ENCODE measurements around the gene NCR2.

The NCR2 gene

GRCh38 chr6:41347378-41348050 is 12.1 kb downstream of the NCR2 start:
- no peak overlapping the region for H3K9ac ChIP-seq (ENCODE audit: low read length)
- H3K27ac ChIP-seq (ENCODE audit: low read length) = no peak overlapping the region
- no peaks in the 10 kb centered on the region for H3K4me1 ChIP-seq (ENCODE audit: control insufficient read depth, low read depth, low read length)
- H3K27me3 ChIP-seq (ENCODE audit: control insufficient read depth, insufficient read depth, low read length) = peaks cover 4% of the 10 kb centered on the region
- no peaks in the 10 kb centered on the region for H3K9me3 ChIP-seq (ENCODE audit: control insufficient read depth, low read depth, low read length)
- H3K4me3 ChIP-seq (ENCODE audit: low read length) = no peak overlapping the region
- no peaks in the 10 kb centered on the region for H3K36me3 ChIP-seq (ENCODE audit: control insufficient read depth, low read depth, low read length)

GRCh38 chr6:41348934-41349333 is 13.5 kb downstream of the NCR2 start:
- Histone ChIP-seq H3K9ac (ENCODE audit: low read length) (no peak overlapping the region), H3K4me3 (ENCODE audit: low read length) (no peak overlapping the region), H3K27ac (ENCODE audit: low read length) (no peak overlapping the region), H3K4me1 (ENCODE audit: control insufficient read depth, low read depth, low read length) (no peaks in the 10 kb centered on the region), H3K36me3 (ENCODE audit: control insufficient read depth, low read depth, low read length) (no peaks in the 10 kb centered on the region), H3K27me3 (ENCODE audit: control insufficient read depth, insufficient read depth, low read length) (peaks cover 4% of the 10 kb centered on the region), H3K9me3 (ENCODE audit: control insufficient read depth, low read depth, low read length) (no peaks in the 10 kb centered on the region)

- H3K36me3 ChIP-seq (ENCODE audit: control insufficient read depth, low read depth, low read length) = no peaks in the 10 kb centered on the region
- peaks cover 16% of the 10 kb centered on the region for H3K27me3 ChIP-seq (ENCODE audit: control insufficient read depth, insufficient read depth, low read length)
- H3K27ac ChIP-seq (ENCODE audit: low read length) = no peak overlapping the region
- H3K4me1 ChIP-seq (ENCODE audit: control insufficient read depth, low read depth, low read length) = no peaks in the 10 kb centered on the region
- no peak overlapping the region for H3K4me3 ChIP-seq (ENCODE audit: low read length)
- no peaks in the 10 kb centered on the region for H3K9me3 ChIP-seq (ENCODE audit: control insufficient read depth, low read depth, low read length)
- H3K9ac ChIP-seq (ENCODE audit: low read length) = no peak overlapping the region
These were observed 17.0 kb downstream of the NCR2 start for GRCh38 chr6:41352396-41352795.

- peaks cover 16% of the 10 kb centered on the region for H3K27me3 ChIP-seq (ENCODE audit: control insufficient read depth, insufficient read depth, low read length)
- no peaks in the 10 kb centered on the region for H3K4me1 ChIP-seq (ENCODE audit: control insufficient read depth, low read depth, low read length)
- no peak overlapping the region for H3K4me3 ChIP-seq (ENCODE audit: low read length)
- no peaks in the 10 kb centered on the region for H3K9me3 ChIP-seq (ENCODE audit: control insufficient read depth, low read depth, low read length)
- no peak overlapping the region for H3K9ac ChIP-seq (ENCODE audit: low read length)
- H3K27ac ChIP-seq (ENCODE audit: low read length) = no peak overlapping the region
- H3K36me3 ChIP-seq (ENCODE audit: control insufficient read depth, low read depth, low read length) = no peaks in the 10 kb centered on the region
These were observed 17.5 kb downstream of the NCR2 start for GRCh38 chr6:41352907-41353306.

- peaks cover 16% of the 10 kb centered on the region for H3K27me3 ChIP-seq (ENCODE audit: control insufficient read depth, insufficient read depth, low read length)
- no peak overlapping the region for H3K27ac ChIP-seq (ENCODE audit: low read length)
- H3K36me3 ChIP-seq (ENCODE audit: control insufficient read depth, low read depth, low read length) = no peaks in the 10 kb centered on the region
- H3K4me3 ChIP-seq (ENCODE audit: low read length) = no peak overlapping the region
- no peak overlapping the region for H3K9ac ChIP-seq (ENCODE audit: low read length)
- no peaks in the 10 kb centered on the region for H3K4me1 ChIP-seq (ENCODE audit: control insufficient read depth, low read depth, low read length)
- H3K9me3 ChIP-seq (ENCODE audit: control insufficient read depth, low read depth, low read length) = no peaks in the 10 kb centered on the region
These were observed 17.9 kb downstream of the NCR2 start for GRCh38 chr6:41353333-41353732.

- peaks cover 12% of the 10 kb centered on the region for H3K27me3 ChIP-seq (ENCODE audit: control insufficient read depth, insufficient read depth, low read length)
- no peaks in the 10 kb centered on the region for H3K36me3 ChIP-seq (ENCODE audit: control insufficient read depth, low read depth, low read length)
- H3K4me1 ChIP-seq (ENCODE audit: control insufficient read depth, low read depth, low read length) = no peaks in the 10 kb centered on the region
- peaks cover 4% of the 10 kb centered on the region for H3K9me3 ChIP-seq (ENCODE audit: control insufficient read depth, low read depth, low read length)
- H3K9ac ChIP-seq (ENCODE audit: low read length) = no peak overlapping the region
- H3K27ac ChIP-seq (ENCODE audit: low read length) = no peak overlapping the region
- H3K4me3 ChIP-seq (ENCODE audit: low read length) = no peak overlapping the region
These were observed 20.5 kb downstream of the NCR2 start for GRCh38 chr6:41355952-41356351.

- H3K9me3 ChIP-seq (ENCODE audit: control insufficient read depth, low read depth, low read length) = peaks cover 4% of the 10 kb centered on the region
- no peaks in the 10 kb centered on the region for H3K4me1 ChIP-seq (ENCODE audit: control insufficient read depth, low read depth, low read length)
- no peak overlapping the region for H3K4me3 ChIP-seq (ENCODE audit: low read length)
- no peak overlapping the region for H3K27ac ChIP-seq (ENCODE audit: low read length)
- H3K9ac ChIP-seq (ENCODE audit: low read length) = no peak overlapping the region
- no peaks in the 10 kb centered on the region for H3K36me3 ChIP-seq (ENCODE audit: control insufficient read depth, low read depth, low read length)
- peaks cover 12% of the 10 kb centered on the region for H3K27me3 ChIP-seq (ENCODE audit: control insufficient read depth, insufficient read depth, low read length)
These were observed 21.4 kb downstream of the NCR2 start for GRCh38 chr6:41356825-41357224.

- H3K36me3 ChIP-seq (ENCODE audit: control insufficient read depth, low read depth, low read length) = no peaks in the 10 kb centered on the region
- H3K9ac ChIP-seq (ENCODE audit: low read length) = no peak overlapping the region
- H3K4me1 ChIP-seq (ENCODE audit: control insufficient read depth, low read depth, low read length) = no peaks in the 10 kb centered on the region
- peaks cover 12% of the 10 kb centered on the region for H3K27me3 ChIP-seq (ENCODE audit: control insufficient read depth, insufficient read depth, low read length)
- no peak overlapping the region for H3K27ac ChIP-seq (ENCODE audit: low read length)
- H3K9me3 ChIP-seq (ENCODE audit: control insufficient read depth, low read depth, low read length) = peaks cover 4% of the 10 kb centered on the region
- H3K4me3 ChIP-seq (ENCODE audit: low read length) = no peak overlapping the region
These were observed 23.1 kb downstream of the NCR2 start for GRCh38 chr6:41358503-41358902.

- H3K27me3 ChIP-seq (ENCODE audit: control insufficient read depth, insufficient read depth, low read length) = peaks cover 12% of the 10 kb centered on the region
- H3K36me3 ChIP-seq (ENCODE audit: control insufficient read depth, low read depth, low read length) = no peaks in the 10 kb centered on the region
- H3K4me1 ChIP-seq (ENCODE audit: control insufficient read depth, low read depth, low read length) = no peaks in the 10 kb centered on the region
- H3K9me3 ChIP-seq (ENCODE audit: control insufficient read depth, low read depth, low read length) = peaks cover 4% of the 10 kb centered on the region
- no peak overlapping the region for H3K4me3 ChIP-seq (ENCODE audit: low read length)
- H3K27ac ChIP-seq (ENCODE audit: low read length) = no peak overlapping the region
- no peak overlapping the region for H3K9ac ChIP-seq (ENCODE audit: low read length)
These were observed 24.4 kb downstream of the NCR2 start for GRCh38 chr6:41359617-41360313.

- Histone ChIP-seq H3K4me3 (ENCODE audit: low read length) (no peak overlapping the region), H3K27me3 (ENCODE audit: control insufficient read depth, insufficient read depth, low read length) (peaks cover 12% of the 10 kb centered on the region), H3K9ac (ENCODE audit: low read length) (no peak overlapping the region), H3K36me3 (ENCODE audit: control insufficient read depth, low read depth, low read length) (no peaks in the 10 kb centered on the region), H3K4me1 (ENCODE audit: control insufficient read depth, low read depth, low read length) (no peaks in the 10 kb centered on the region), H3K27ac (ENCODE audit: low read length) (no peak overlapping the region), H3K9me3 (ENCODE audit: control insufficient read depth, low read depth, low read length) (peaks cover 4% of the 10 kb centered on the region)
These were observed 24.9 kb downstream of the NCR2 start for GRCh38 chr6:41360314-41360685.

- Histone ChIP-seq H3K9me3 (ENCODE audit: control insufficient read depth, low read depth, low read length) (no peaks in the 10 kb centered on the region), H3K36me3 (ENCODE audit: control insufficient read depth, low read depth, low read length) (no peaks in the 10 kb centered on the region), H3K9ac (ENCODE audit: low read length) (no peak overlapping the region), H3K27ac (ENCODE audit: low read length) (no peak overlapping the region), H3K4me1 (ENCODE audit: control insufficient read depth, low read depth, low read length) (peaks cover 10% of the 10 kb centered on the region), H3K27me3 (ENCODE audit: control insufficient read depth, insufficient read depth, low read length) (peaks cover 46% of the 10 kb centered on the region), H3K4me3 (ENCODE audit: low read length) (no peak overlapping the region)
These were observed 30.7 kb downstream of the NCR2 start for GRCh38 chr6:41366150-41366549.

- Histone ChIP-seq H3K4me3 (ENCODE audit: low read length) (no peak overlapping the region), H3K9ac (ENCODE audit: low read length) (no peak overlapping the region), H3K9me3 (ENCODE audit: control insufficient read depth, low read depth, low read length) (no peaks in the 10 kb centered on the region), H3K27ac (ENCODE audit: low read length) (no peak overlapping the region), H3K27me3 (ENCODE audit: control insufficient read depth, insufficient read depth, low read length) (peaks cover 55% of the 10 kb centered on the region), H3K4me1 (ENCODE audit: control insufficient read depth, low read depth, low read length) (peaks cover 10% of the 10 kb centered on the region), H3K36me3 (ENCODE audit: control insufficient read depth, low read depth, low read length) (no peaks in the 10 kb centered on the region)
These were observed 31.7 kb downstream of the NCR2 start for GRCh38 chr6:41367061-41367460.

Data from iPS-18a (cell line).